ENCODE measurements around the gene GPR82. TPM values are rescaled to one million over a fixed set of nuclear protein-coding genes. Genes with fewer than 3 reads are reported as not detected.

The GPR82 gene, protein sequence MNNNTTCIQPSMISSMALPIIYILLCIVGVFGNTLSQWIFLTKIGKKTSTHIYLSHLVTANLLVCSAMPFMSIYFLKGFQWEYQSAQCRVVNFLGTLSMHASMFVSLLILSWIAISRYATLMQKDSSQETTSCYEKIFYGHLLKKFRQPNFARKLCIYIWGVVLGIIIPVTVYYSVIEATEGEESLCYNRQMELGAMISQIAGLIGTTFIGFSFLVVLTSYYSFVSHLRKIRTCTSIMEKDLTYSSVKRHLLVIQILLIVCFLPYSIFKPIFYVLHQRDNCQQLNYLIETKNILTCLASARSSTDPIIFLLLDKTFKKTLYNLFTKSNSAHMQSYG
- total RNA-seq = not detected in 2 replicates

DNA sequence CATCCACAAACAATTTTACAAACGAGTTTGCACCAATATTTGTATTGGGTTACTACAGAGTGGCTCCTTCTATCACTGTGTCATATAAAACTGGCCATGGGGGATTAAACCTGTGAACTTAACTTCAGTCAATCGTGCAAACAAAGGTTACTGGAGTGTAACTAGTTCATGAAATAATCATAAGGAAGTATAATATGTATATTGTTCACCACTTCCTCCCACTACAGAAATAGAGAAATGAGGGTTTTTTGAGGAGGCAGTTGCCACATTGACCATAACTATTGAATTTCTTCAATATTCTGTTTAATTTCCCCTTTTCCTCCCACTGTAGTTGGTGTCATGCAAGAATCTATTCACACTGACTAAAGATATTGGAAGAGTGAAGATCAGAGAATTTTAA is at the start of gene GPR82:
TSS of gene GPR82 (plus strand) at position 356 of the 400 bp plus-strand sequence. CDS start 2,846 bp downstream, outside the sequence.

DNA sequence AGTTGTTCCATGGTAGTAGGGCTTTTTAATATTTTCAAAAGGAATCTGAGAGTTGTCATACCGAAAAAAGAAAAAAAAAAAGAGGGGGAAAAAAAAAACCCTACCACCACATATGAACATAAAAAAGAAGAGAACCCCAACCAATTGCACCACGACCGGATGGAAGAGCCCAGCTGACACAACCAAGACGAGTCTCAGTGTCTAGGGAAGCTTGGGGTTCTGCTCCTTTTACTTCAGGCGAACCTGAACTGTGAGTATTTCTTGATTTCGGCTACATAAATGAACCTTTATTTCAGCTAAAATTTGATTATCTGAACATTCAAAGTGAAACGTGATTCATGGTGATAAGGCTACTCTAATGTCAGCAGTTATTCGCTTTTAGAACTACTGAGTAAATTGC is 35.1 kb upstream of the GPR82 start, which contains the start of gene GPR34:
TSS of gene GPR34 (plus strand) at position 139 of the 400 bp plus-strand sequence. CDS start 6,661 bp downstream, outside the sequence.

Other genes starting within 250 kb of the GPR82 start
- under 0.01 TPM in 1 of 2 replicates, not detected in the other for gene GPR34, start 35.2 kb upstream of the GPR82 start, total RNA-seq
- gene CASK, start 199.4 kb downstream of the GPR82 start, total RNA-seq = 94.3 and 116 TPM in 2 replicates

Data from smooth muscle cell of the umbilical artery (primary cell).